Activated naive CD4-positive, alpha-beta T cell treated with anti-CD3 and anti-CD28 coated beads, Interleukin-2, amount 10 ng/mL, durations not matched to agents 7 days and 5 days (primary cell): Measurements from ENCODE around the gene TMEM171.

ENCODE experiments used
- CTCF ChIA-PET: fragments of 350-600 bp; sonication (Branson Sonifier 250); formaldehyde crosslinking; loops from one replicate; lab custom pipeline; 2021; ENCODE audit warnings: antibody characterized with exemption; lab: Charles Lee
- DNase-seq: peaks from one replicate; pipeline ENCODE4 v3.0.0-alpha.2; 2020
- H3K27ac Mint-ChIP-seq: one replicate; pipeline ENCODE4 v1.8.0; 2021; ENCODE audit warnings: mild to moderate bottlenecking, moderate library complexity, mixed read lengths
- H3K27me3 Mint-ChIP-seq: one replicate; pipeline ENCODE4 v1.8.0; 2021; ENCODE audit warnings: mild to moderate bottlenecking, mixed read lengths
- H3K36me3 Mint-ChIP-seq: one replicate; pipeline ENCODE4 v1.8.0; 2021; ENCODE audit warnings: mixed read lengths
- H3K4me1 Mint-ChIP-seq: one replicate; pipeline ENCODE4 v1.8.0; 2021; ENCODE audit warnings: mixed read lengths
- H3K4me3 Mint-ChIP-seq: one replicate; pipeline ENCODE4 v1.8.0; 2021; ENCODE audit warnings: mild to moderate bottlenecking, moderate library complexity, mixed read lengths
- H3K9me3 Mint-ChIP-seq: one replicate; pipeline ENCODE4 v1.8.0; 2021; ENCODE audit warnings: mixed read lengths

Gene TMEM171

DNA sequence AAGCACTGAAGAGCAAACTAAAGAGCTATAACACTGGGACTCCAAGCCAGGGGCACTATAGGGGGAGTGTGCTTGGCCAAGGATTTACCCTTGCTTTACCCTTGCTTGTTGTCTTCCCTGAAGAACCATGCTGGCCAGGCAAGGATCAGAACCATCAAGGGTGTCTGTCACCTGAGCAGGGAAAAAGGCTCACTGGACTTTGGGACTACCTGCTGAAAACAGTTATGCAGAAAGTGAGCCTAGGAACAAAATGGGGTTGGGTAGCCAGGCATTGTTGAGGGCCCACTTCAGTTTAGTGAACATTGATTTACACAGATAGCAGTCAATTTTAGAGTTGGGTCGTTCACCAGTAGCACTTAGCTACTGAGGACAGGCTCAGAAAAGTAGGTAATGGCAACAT lies 8.0 kb upstream of the TMEM171 start:
- Mint-ChIP-seq H3K27ac (no peak overlapping the region), H3K9me3 (no peaks in the 10 kb centered on the region), H3K4me1 (no peaks in the 10 kb centered on the region), H3K4me3 (no peak overlapping the region), H3K36me3 (no peaks in the 10 kb centered on the region), H3K27me3 (peaks cover 54% of the 10 kb centered on the region)
- CTCF ChIA-PET = no interaction called here
- DNase-seq = no peak

GRCh38 chr5:73114044-73114688 lies 6.2 kb upstream of the TMEM171 start:
- peaks cover 68% of the 10 kb centered on the region for H3K27me3 Mint-ChIP-seq
- H3K36me3 Mint-ChIP-seq = no peaks in the 10 kb centered on the region
- CTCF ChIA-PET = no interaction called here
- H3K9me3 Mint-ChIP-seq = no peaks in the 10 kb centered on the region
- DNase-seq = no peak
- H3K4me3 Mint-ChIP-seq = no peak overlapping the region
- H3K27ac Mint-ChIP-seq = no peak overlapping the region
- no peaks in the 10 kb centered on the region for H3K4me1 Mint-ChIP-seq

- no peak for DNase-seq
- CTCF ChIA-PET = interaction anchor here (1.0 kb wide), 1 partner anchor 31 kb away, joined by 3 read pairs; no protein-coding TSS in a partner anchor
- Mint-ChIP-seq H3K4me1 (peaks cover 4% of the 10 kb centered on the region), H3K4me3 (no peak overlapping the region), H3K9me3 (no peaks in the 10 kb centered on the region), H3K27me3 (peaks cover 69% of the 10 kb centered on the region), H3K36me3 (no peaks in the 10 kb centered on the region), H3K27ac (no peak overlapping the region)
Observed at GRCh38 chr5:73115399-73116051, 4.8 kb upstream of the TMEM171 start.

GRCh38 chr5:73116506-73116905 lies 3.9 kb upstream of the TMEM171 start:
- H3K4me3 Mint-ChIP-seq = no peak overlapping the region
- peaks cover 78% of the 10 kb centered on the region for H3K27me3 Mint-ChIP-seq
- CTCF ChIA-PET = no interaction called here

DNA sequence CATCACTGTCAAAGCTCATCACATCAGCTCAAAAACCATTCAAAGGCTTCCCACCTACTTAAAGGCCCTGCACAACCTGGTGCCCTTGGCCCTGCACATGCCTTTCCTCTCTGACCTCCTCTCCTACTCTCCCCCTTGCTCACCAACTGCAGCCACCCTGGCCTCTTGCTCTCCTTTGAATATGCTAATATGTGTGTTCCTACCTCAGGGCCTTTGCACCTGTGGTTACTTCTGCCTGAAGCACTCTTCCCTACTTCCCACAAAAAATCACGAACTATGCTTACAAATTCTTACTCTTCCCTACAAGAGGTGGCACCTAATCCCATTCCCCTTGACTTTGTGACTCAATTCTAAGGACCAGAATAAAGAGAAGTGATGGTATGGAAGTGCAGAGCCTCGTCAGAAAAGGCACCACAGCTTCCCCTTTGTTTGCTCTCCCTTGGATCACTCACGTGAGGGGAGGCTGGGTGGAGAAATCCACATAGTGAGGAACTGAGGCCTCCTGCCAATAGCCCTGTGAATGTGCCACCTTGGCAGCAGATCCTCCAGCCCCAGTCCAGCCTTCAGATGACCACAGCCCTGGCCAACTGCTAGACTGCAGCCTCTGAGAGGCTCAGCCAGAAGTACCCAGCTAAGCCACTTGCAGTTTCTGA lies 3.2 kb upstream of the TMEM171 start:
- CTCF ChIA-PET = no interaction called here
- no peak for DNase-seq
- Mint-ChIP-seq H3K27ac (no peak overlapping the region), H3K4me1 (peaks cover 8% of the 10 kb centered on the region), H3K9me3 (no peaks in the 10 kb centered on the region), H3K4me3 (no peak overlapping the region), H3K27me3 (peaks cover 82% of the 10 kb centered on the region), H3K36me3 (no peaks in the 10 kb centered on the region)

More at GRCh38 chr5:73116506-73116905, 3.9 kb upstream of the TMEM171 start:
- DNase-seq = no peak
- Mint-ChIP-seq H3K27ac (no peak overlapping the region), H3K4me1 (peaks cover 8% of the 10 kb centered on the region), H3K36me3 (no peaks in the 10 kb centered on the region), H3K9me3 (no peaks in the 10 kb centered on the region)

- no peak overlapping the region for H3K27ac Mint-ChIP-seq
- peaks cover 17% of the 10 kb centered on the region for H3K4me1 Mint-ChIP-seq
- H3K36me3 Mint-ChIP-seq = no peaks in the 10 kb centered on the region
- H3K9me3 Mint-ChIP-seq = no peaks in the 10 kb centered on the region
- no peak for DNase-seq
- peaks cover 81% of the 10 kb centered on the region for H3K27me3 Mint-ChIP-seq
- H3K4me3 Mint-ChIP-seq = no peak overlapping the region
- CTCF ChIA-PET = no interaction called here
Observed at GRCh38 chr5:73118391-73118973, 1.9 kb upstream of the TMEM171 start.

- CTCF ChIA-PET = no interaction called here
- Mint-ChIP-seq H3K9me3 (no peaks in the 10 kb centered on the region), H3K36me3 (no peaks in the 10 kb centered on the region), H3K27me3 (peaks cover 85% of the 10 kb centered on the region), H3K27ac (no peak overlapping the region), H3K4me3 (no peak overlapping the region), H3K4me1 (peaks cover 20% of the 10 kb centered on the region)
- no peak for DNase-seq
Observed at GRCh38 chr5:73119451-73120157, 771 bp upstream of the TMEM171 start.

DNA sequence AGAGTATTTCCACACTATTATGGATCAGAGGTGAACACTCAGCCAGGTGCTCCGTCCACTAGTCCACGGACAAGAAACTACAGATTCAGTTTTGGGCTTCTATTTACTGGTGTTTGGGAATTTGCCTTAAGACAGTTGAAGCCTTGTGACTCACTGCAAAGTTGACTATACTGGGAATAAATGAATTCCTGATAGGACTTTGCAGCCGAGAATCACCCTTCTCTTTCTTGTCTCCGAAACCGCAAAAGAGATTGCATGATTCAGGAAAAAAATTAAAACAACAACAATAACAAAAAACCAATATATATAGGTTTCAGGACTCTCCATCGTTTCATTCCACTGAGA lies 716 bp downstream of the TMEM171 start:
- H3K27me3 Mint-ChIP-seq = peaks cover 89% of the 10 kb centered on the region

DNA sequence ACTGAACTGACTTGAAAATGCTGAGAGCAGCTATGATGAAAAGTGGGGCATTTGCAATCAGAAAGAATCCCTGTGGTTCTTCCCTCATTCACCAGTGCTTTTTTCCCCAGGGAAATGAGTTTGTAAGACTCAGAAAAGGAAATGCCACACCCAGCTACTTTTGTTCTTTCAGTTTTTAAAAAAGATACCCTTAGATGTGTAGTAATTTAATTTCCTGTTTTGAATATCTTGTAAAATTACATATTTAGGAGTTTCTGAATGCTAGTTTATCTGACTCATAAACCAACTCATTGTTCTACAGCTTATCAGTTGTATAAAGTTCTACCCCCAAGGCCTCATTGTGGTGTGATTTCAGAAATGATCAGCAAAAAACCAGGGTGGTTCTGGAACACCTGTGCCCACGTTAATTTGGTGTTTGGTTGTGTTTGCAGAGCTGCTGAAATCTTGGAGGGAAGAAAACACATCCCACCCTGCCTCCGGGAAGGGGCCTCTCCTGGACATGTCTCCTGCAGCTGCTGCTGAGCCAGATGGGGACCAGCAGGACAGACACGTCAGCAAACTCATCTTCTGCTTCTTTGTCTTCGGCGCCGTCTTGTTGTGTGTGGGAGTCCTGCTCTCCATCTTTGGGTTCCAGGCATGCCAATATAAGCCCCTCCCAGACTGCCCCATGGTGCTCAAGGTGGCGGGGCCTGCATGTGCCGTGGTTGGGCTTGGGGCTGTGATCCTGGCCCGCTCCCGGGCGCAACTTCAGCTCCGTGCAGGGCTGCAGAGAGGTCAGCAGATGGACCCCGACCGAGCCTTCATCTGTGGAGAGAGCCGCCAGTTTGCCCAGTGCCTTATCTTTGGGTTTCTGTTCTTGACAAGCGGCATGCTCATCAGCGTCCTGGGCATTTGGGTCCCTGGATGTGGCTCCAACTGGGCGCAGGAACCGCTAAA lies 2.8 kb downstream of the TMEM171 start:
- H3K4me3 Mint-ChIP-seq = no peak overlapping the region
- no peak for DNase-seq
- CTCF ChIA-PET = no interaction called here
- H3K27ac Mint-ChIP-seq = no peak overlapping the region
- no peaks in the 10 kb centered on the region for H3K9me3 Mint-ChIP-seq
- H3K27me3 Mint-ChIP-seq = peaks cover 82% of the 10 kb centered on the region
- no peaks in the 10 kb centered on the region for H3K36me3 Mint-ChIP-seq
- peaks cover 20% of the 10 kb centered on the region for H3K4me1 Mint-ChIP-seq

More for the DNA sequence above, 716 bp downstream of the TMEM171 start:
- no peak overlapping the region for H3K27ac Mint-ChIP-seq
- H3K4me3 Mint-ChIP-seq = no peak overlapping the region
- no peaks in the 10 kb centered on the region for H3K9me3 Mint-ChIP-seq
- peaks cover 20% of the 10 kb centered on the region for H3K4me1 Mint-ChIP-seq
- H3K36me3 Mint-ChIP-seq = no peaks in the 10 kb centered on the region
- CTCF ChIA-PET = no interaction called here
- DNase-seq = no peak

DNA sequence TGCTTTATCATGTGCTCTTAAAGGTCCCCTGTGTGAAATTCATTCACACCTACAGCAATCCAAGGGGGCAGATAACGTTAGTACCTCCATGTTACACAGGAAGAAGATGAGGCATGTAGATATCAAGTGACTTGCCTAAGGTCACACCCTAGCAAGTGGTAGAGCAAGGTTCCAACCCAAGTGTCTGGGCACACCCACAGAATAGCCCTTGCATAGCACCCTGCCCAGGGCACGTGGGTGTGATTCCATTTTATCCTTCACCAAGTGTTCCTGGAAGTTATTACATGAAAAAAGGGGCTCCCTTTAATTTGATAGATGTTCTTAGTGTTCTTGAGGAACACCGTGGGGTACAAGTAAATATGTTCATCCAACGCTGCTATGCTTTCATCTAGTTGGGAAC lies 4.9 kb downstream of the TMEM171 start:
- no peak overlapping the region for H3K27ac Mint-ChIP-seq
- H3K36me3 Mint-ChIP-seq = no peaks in the 10 kb centered on the region
- peaks cover 17% of the 10 kb centered on the region for H3K4me1 Mint-ChIP-seq
- no peaks in the 10 kb centered on the region for H3K9me3 Mint-ChIP-seq
- H3K4me3 Mint-ChIP-seq = no peak overlapping the region
- peaks cover 76% of the 10 kb centered on the region for H3K27me3 Mint-ChIP-seq
- no peak for DNase-seq
- CTCF ChIA-PET = no interaction called here

- Mint-ChIP-seq H3K4me3 (no peak overlapping the region), H3K27ac (no peak overlapping the region), H3K9me3 (no peaks in the 10 kb centered on the region), H3K36me3 (no peaks in the 10 kb centered on the region), H3K4me1 (peaks cover 13% of the 10 kb centered on the region), H3K27me3 (peaks cover 73% of the 10 kb centered on the region)
- DNase-seq = no peak
- CTCF ChIA-PET = no interaction called here
Observed at GRCh38 chr5:73126381-73126780, 6.0 kb downstream of the TMEM171 start.

GRCh38 chr5:73126957-73127356 lies 6.6 kb downstream of the TMEM171 start:
- Mint-ChIP-seq H3K4me1 (peaks cover 13% of the 10 kb centered on the region), H3K27me3 (peaks cover 73% of the 10 kb centered on the region), H3K9me3 (no peaks in the 10 kb centered on the region), H3K4me3 (no peak overlapping the region), H3K27ac (no peak overlapping the region), H3K36me3 (no peaks in the 10 kb centered on the region)
- CTCF ChIA-PET = no interaction called here
- DNase-seq = no peak

GRCh38 chr5:73129143-73129542 lies 8.8 kb downstream of the TMEM171 start:
- H3K4me3 Mint-ChIP-seq = no peak overlapping the region
- no peak overlapping the region for H3K27ac Mint-ChIP-seq
- no peaks in the 10 kb centered on the region for H3K36me3 Mint-ChIP-seq
- CTCF ChIA-PET = no interaction called here
- H3K27me3 Mint-ChIP-seq = peaks cover 63% of the 10 kb centered on the region
- no peaks in the 10 kb centered on the region for H3K9me3 Mint-ChIP-seq
- H3K4me1 Mint-ChIP-seq = no peaks in the 10 kb centered on the region
- DNase-seq = no peak
